WTC11 (cell line): ENCODE results near the gene C1QTNF6. TPM values are rescaled to one million over a fixed set of nuclear protein-coding genes. Genes with fewer than 3 reads are reported as not detected.

Experiments
- ATAC-seq: fragments of 200-7000 bp; cut with Tn5 transposase; 2 replicates; pipeline ENCODE4 v1.10.0; 2021; ENCODE audit warnings: mild to moderate bottlenecking, moderate library complexity
- CTCF ChIA-PET: fragments of 300-600 bp; sonication (Branson Sonifier 250); formaldehyde crosslinking; loops from one replicate; lab custom pipeline; 2021; ENCODE audit warnings: antibody characterized with exemption; lab: Charles Lee
- POLR2A ChIA-PET: fragments of 350-600 bp; sonication (Branson Sonifier 250); formaldehyde crosslinking; loops from one replicate; lab custom pipeline; 2021; ENCODE audit warnings: antibody characterized with exemption; lab: Charles Lee
- DNase-seq: peaks from one replicate; pipeline ENCODE4 v3.0.0; 2021; ENCODE audit warnings: low spot score
- H3K27ac Mint-ChIP-seq: 2 replicates; pipeline ENCODE4 v1.8.0; 2021; ENCODE audit warnings: mixed read lengths
- H3K27me3 Mint-ChIP-seq: 2 replicates; pipeline ENCODE4 v1.8.0; 2021; ENCODE audit warnings: low read depth, mild to moderate bottlenecking, moderate library complexity, mixed read lengths
- H3K36me3 Mint-ChIP-seq: 2 replicates; pipeline ENCODE4 v1.8.0; 2021; ENCODE audit warnings: mixed read lengths
- H3K4me1 Mint-ChIP-seq: 2 replicates; pipeline ENCODE4 v1.8.0; 2022; ENCODE audit warnings: mixed read lengths
- H3K4me3 Mint-ChIP-seq: 2 replicates; pipeline ENCODE4 v1.8.0; 2021; ENCODE audit warnings: mild to moderate bottlenecking, moderate library complexity, mixed read lengths
- H3K9me3 Mint-ChIP-seq: 2 replicates; pipeline ENCODE4 v1.8.0; 2021; ENCODE audit warnings: mixed read lengths
- AR ChIP-seq: fragments of 250-450 bp; sonication (Bioruptor Pico); IDR thresholded peaks from 2 replicates; pipeline ENCODE4 v1.9.0; 2021; ENCODE audit warnings: mild to moderate bottlenecking
- CDX4 ChIP-seq: fragments of 250-450 bp; sonication (Bioruptor Pico); IDR thresholded peaks from 2 replicates; pipeline ENCODE4 v1.9.0; 2021; ENCODE audit warnings: moderate library complexity, mild to moderate bottlenecking, inconsistent platforms, borderline replicate concordance
- FOXJ3 ChIP-seq: sonication (generic); formaldehyde crosslinking; IDR thresholded peaks from 2 replicates; pipeline ENCODE4 v1.9.0; 2021; ENCODE audit warnings: missing genetic modification reagents, mild to moderate bottlenecking, borderline replicate concordance
- FOXK1 ChIP-seq: sonication (generic); formaldehyde crosslinking; IDR thresholded peaks from 2 replicates; pipeline ENCODE4 v1.8.0; 2022; ENCODE audit warnings: mild to moderate bottlenecking, moderate library complexity, missing genetic modification reagents
- FOXP1 ChIP-seq: sonication (generic); formaldehyde crosslinking; IDR thresholded peaks from 2 replicates; pipeline ENCODE4 v1.8.0; 2022; ENCODE audit warnings: missing genetic modification reagents, mild to moderate bottlenecking, moderate library complexity, borderline replicate concordance
- JAZF1 ChIP-seq: fragments of 250-450 bp; sonication (Bioruptor Pico); IDR thresholded peaks from 2 replicates; pipeline ENCODE4 v1.9.0; 2021; ENCODE audit warnings: moderate library complexity, mild to moderate bottlenecking, inconsistent platforms
- MAX ChIP-seq: sonication (generic); formaldehyde crosslinking; IDR thresholded peaks from 2 replicates; pipeline ENCODE4 v1.8.0; 2022; ENCODE audit warnings: mild to moderate bottlenecking, missing genetic modification reagents
- NR1H2 ChIP-seq: sonication (generic); formaldehyde crosslinking; IDR thresholded peaks from 2 replicates; pipeline ENCODE4 v1.9.0; 2021; ENCODE audit warnings: mild to moderate bottlenecking, moderate library complexity, missing genetic modification reagents
- OVOL2 ChIP-seq: fragments of 250-450 bp; sonication (Bioruptor Pico); IDR thresholded peaks from 2 replicates; pipeline ENCODE4 v1.9.0; 2021; ENCODE audit warnings: mild to moderate bottlenecking, borderline replicate concordance
- SMAD3 ChIP-seq: sonication (generic); formaldehyde crosslinking; IDR thresholded peaks from 2 replicates; pipeline ENCODE4 v1.8.0; 2022; ENCODE audit warnings: missing genetic modification reagents, mild to moderate bottlenecking, borderline replicate concordance
- SMAD4 ChIP-seq: sonication (generic); formaldehyde crosslinking; IDR thresholded peaks from 2 replicates; pipeline ENCODE4 v1.8.0; 2022; ENCODE audit warnings: mild to moderate bottlenecking, missing genetic modification reagents
- SP1 ChIP-seq: sonication (generic); formaldehyde crosslinking; conservative IDR thresholded peaks from 2 replicates; pipeline ENCODE4 v1.8.1; 2022; ENCODE audit warnings: missing genetic modification reagents
- TCF7 ChIP-seq: sonication (generic); formaldehyde crosslinking; IDR thresholded peaks from 2 replicates; pipeline ENCODE4 v1.8.0; 2022; ENCODE audit warnings: mild to moderate bottlenecking, low read depth, missing genetic modification reagents, moderate library complexity
- TEAD1 ChIP-seq: sonication (generic); formaldehyde crosslinking; IDR thresholded peaks from 2 replicates; pipeline ENCODE4 v1.8.0; 2022; ENCODE audit warnings: mild to moderate bottlenecking, missing genetic modification reagents
- USF2 ChIP-seq: sonication (generic); formaldehyde crosslinking; IDR thresholded peaks from 2 replicates; pipeline ENCODE4 v1.8.1; 2023; ENCODE audit warnings: mild to moderate bottlenecking, missing genetic modification reagents, moderate library complexity
- ZMAT4 ChIP-seq: fragments of 250-450 bp; sonication (Bioruptor Pico); IDR thresholded peaks from 2 replicates; pipeline ENCODE4 v1.9.0; 2021; ENCODE audit warnings: mild to moderate bottlenecking
- ZNF219 ChIP-seq: sonication (generic); formaldehyde crosslinking; IDR thresholded peaks from 2 replicates; pipeline ENCODE4 v1.8.0; 2023; ENCODE audit warnings: missing genetic modification reagents, mild to moderate bottlenecking, borderline replicate concordance
- ZNF232 ChIP-seq: sonication (generic); formaldehyde crosslinking; IDR thresholded peaks from 2 replicates; pipeline ENCODE4 v1.8.0; 2022; ENCODE audit warnings: mild to moderate bottlenecking, missing genetic modification reagents
- ZNF396 ChIP-seq: fragments of 250-450 bp; sonication (Bioruptor Pico); IDR thresholded peaks from 2 replicates; pipeline ENCODE4 v1.8.0; 2021; ENCODE audit warnings: mild to moderate bottlenecking, moderate library complexity, borderline replicate concordance
- ZNF671 ChIP-seq: fragments of 250-450 bp; sonication (Bioruptor Pico); IDR thresholded peaks from 2 replicates; pipeline ENCODE4 v1.8.0; 2021; ENCODE audit warnings: mild to moderate bottlenecking
- total RNA-seq: library from RNA; stranded (reverse); gene quantifications from 3 replicates; pipeline ENCODE4 v1.2.3, GENCODE V29; 2021

C1QTNF6 gene
- total RNA-seq, 1 experiment from 2014 or later = 5.9 TPM

GRCh38 chr22:37141476-37141875, 46.6 kb downstream of the C1QTNF6 start:
- Mint-ChIP-seq H3K27ac (no peak overlapping the region), H3K27me3 (no peaks in the 10 kb centered on the region; the same call in none of the 2 replicates), H3K9me3 (no peaks in the 10 kb centered on the region), H3K36me3 (no peaks in the 10 kb centered on the region), H3K4me1 (0 out of 2 replicates have a peak, but pooled peaks cover 4% of the 10 kb centered on the region), H3K4me3 (no peak overlapping the region)
- ChIA-PET POLR2A (no interaction called here), CTCF (interaction anchor here (0.9 to 2.9 kb wide), 3 partner anchors 15 to 58 kb away, joined by 3 to 13 read pairs (median 9); no protein-coding TSS in a partner anchor)
- DNase-seq = no peak
- TF ChIP-seq FOXJ3 (CRISPR knock-in tag) = no peak
- TF ChIP-seq AR (CRISPR knock-in tag) = no peak
- no peak for TF ChIP-seq JAZF1
- TF ChIP-seq CDX4 (CRISPR knock-in tag) = no peak
- no peak for TF ChIP-seq NR1H2 (CRISPR knock-in tag)
- no peak for TF ChIP-seq OVOL2 (CRISPR knock-in tag)
- no peak for TF ChIP-seq MAX (CRISPR knock-in tag)
- ATAC-seq = no peak

- Mint-ChIP-seq H3K36me3 (no peaks in the 10 kb centered on the region), H3K27me3 (no peaks in the 10 kb centered on the region; the same call in none of the 2 replicates), H3K27ac (no peak overlapping the region), H3K4me3 (no peak overlapping the region), H3K4me1 (0 out of 2 replicates have a peak, but pooled peaks cover 1% of the 10 kb centered on the region), H3K9me3 (no peaks in the 10 kb centered on the region)
- ATAC-seq = no peak
- DNase-seq = no peak
- ChIA-PET POLR2A (no interaction called here), CTCF (interaction anchor here (0.8 to 2.9 kb wide), 3 partner anchors 8 to 58 kb away, joined by 4 to 13 read pairs (median 9); no protein-coding TSS in a partner anchor)
- TF ChIP-seq SMAD3 (CRISPR knock-in tag) = no peak
- TF ChIP-seq ZMAT4 (CRISPR knock-in tag) = no peak
- TF ChIP-seq SMAD4 = no peak
- no peak for TF ChIP-seq USF2
- no peak for TF ChIP-seq ZNF232
- no peak for TF ChIP-seq ZNF671 (CRISPR knock-in tag)
- TF ChIP-seq FOXK1 = no peak
- no peak for TF ChIP-seq TCF7 (CRISPR knock-in tag)
- TF ChIP-seq SP1 = no peak
- TF ChIP-seq TEAD1 (CRISPR knock-in tag) = no peak
- TF ChIP-seq ZNF219 (CRISPR knock-in tag) = no peak
- no peak for TF ChIP-seq ZNF396 (CRISPR knock-in tag)
- no peak for TF ChIP-seq FOXP1
These were observed 47.2 kb downstream of the C1QTNF6 start for GRCh38 chr22:37140686-37141323.
